Limb (tissue), 2 donors: ENCODE measurements around the gene DNAJC4.

Experiments used
- DNase-seq, 2 donors: peaks; one replicate each; pipeline ENCODE4 v3.0.0-alpha.2; 2016; ENCODE audit errors: extremely low spot score in 2 of 2

Gene DNAJC4

DNA sequence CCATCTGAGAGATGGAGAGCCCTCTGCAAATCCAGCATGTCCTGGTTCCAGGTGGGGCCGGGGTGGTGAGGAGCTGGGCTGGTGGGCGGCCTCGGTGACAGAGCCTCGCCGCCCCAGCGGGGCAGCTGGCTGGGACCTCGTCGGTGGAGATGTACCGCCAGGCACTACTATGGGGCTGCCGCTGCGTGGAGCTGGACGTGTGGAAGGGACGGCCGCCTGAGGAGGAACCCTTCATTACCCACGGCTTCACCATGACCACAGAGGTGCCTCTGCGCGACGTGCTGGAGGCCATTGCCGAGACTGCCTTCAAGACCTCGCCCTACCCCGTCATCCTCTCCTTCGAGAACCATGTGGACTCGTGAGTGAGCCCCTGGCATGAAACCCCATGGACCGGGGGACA lies 28.0 kb downstream of the DNAJC4 start:
- no peak for DNase-seq

DNA sequence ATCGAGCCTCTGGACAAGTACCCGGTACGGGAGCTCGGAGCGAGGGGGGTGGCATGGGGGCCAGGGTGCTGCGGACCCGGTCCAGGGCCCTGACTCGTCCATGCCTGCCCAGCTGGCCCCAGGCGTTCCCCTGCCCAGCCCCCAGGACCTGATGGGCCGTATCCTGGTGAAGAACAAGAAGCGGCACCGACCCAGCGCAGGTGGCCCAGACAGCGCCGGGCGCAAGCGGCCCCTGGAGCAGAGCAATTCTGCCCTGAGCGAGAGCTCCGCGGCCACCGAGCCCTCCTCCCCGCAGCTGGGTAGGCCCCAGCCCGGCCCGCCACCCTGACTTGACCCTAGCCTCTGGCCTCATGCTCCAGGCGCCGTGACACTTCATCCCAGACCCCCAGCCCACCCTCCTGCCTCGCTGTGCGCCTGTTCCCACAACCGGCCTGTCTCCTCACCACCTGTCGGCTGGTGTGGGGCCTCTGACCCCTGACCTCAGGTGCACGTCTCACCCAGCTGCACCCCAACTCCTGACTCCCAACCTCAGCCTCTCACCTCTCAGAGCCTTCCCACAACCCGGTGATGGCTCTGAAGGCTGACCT lies 28.7 kb downstream of the DNAJC4 start:
- no peak for DNase-seq

DNA sequence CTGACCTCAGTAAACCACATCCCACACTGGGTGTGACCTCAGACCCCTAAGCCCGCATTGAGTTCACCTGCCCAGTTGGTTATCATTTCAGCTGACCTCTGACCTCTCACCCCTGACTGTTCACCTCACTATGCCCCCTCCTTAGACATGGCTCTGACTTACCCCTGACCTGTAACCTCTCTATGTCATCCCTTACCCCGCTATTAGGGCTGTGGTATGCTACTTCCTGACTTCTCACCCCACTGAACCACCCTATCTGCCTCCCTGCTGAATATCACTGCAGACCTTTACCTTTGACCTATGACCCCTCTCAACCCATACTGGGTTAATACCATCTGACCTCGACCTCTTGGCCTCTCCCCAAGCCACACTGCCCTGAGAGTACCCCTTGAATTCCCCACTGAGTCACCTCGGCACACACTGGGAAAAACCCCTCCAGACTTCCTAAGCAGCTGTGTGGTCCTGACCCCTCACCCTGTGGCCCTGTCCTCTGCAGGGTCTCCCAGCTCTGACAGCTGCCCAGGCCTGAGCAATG lies 29.3 kb downstream of the DNAJC4 start:
- no peak for DNase-seq

DNA sequence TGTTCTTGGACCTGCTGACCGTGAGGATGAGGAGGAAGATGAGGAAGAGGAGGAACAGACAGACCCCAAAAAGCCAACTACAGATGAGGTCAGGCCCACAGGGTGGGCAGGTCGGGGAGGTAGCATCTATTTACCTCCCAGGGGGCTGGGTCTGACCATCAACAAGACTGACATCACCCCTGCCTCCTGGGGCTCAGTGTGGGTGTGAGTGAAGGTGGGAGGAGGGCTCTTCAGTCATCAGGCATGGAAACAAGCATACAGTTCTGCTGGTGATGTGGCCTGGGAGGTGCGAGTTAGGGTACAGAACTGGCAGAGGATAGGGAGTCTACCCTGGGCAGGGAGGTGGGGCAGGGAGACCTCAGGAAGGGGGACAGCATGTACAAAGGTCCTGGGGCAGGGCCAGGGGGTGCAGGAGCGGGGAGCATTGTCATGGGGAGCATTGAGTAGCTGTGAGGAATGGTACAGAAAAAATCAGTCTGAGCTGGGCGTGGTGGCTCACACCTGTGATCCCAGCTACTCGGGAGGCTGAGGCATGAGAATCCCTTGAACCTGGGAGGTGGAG lies 29.9 kb downstream of the DNAJC4 start:
- no peak for DNase-seq

DNA sequence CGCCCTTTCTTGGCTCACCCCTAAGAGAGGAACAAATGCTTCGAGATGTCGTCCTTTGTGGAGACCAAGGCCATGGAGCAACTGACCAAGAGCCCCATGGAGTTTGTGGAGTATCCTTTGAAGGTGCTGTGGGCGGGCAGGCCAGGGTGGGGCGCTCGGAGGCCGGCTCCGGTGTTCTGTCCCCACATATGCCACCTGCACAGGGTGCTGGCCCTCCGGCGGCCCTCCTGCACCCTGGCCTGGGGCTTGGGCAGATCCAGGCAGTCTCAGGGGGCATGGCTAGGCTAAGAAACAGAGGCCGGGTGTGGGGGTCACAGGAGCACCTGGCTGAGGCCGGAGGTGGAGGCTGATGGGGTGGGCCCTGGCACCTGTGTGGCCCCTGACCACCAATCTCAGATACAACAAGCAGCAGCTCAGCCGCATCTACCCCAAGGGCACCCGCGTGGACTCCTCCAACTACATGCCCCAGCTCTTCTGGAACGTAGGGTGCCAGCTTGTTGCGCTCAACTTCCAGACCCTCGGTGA lies 31.3 kb downstream of the DNAJC4 start:
- no peak for DNase-seq

DNA sequence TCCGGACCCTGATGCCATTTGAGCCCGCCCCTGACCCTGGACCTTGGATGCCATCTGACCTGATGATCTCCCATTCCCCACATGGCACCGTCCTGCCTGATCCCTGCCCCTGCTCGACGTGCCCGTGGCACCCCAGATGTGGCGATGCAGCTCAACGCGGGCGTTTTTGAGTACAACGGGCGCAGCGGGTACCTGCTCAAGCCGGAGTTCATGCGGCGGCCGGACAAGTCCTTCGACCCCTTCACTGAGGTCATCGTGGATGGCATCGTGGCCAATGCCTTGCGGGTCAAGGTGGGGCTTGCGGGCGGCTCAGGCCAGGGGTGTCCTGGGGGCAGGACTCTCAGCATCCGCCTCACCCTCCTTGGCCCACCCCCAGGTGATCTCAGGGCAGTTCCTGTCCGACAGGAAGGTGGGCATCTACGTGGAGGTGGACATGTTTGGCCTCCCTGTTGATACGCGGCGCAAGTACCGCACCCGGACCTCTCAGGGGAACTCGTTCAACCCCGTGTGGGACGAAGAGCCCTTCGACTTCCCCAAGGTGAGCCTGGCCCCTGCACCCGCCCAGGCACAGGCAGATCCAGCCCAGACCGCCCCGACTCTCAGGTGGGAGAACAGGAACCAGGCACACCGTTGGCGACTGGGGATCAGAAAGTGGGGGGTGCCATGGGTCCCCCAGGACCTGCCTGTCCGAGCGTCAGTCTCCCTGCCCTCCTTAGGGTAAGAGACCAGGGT lies 32.1 kb downstream of the DNAJC4 start:
- no peak for DNase-seq

DNA sequence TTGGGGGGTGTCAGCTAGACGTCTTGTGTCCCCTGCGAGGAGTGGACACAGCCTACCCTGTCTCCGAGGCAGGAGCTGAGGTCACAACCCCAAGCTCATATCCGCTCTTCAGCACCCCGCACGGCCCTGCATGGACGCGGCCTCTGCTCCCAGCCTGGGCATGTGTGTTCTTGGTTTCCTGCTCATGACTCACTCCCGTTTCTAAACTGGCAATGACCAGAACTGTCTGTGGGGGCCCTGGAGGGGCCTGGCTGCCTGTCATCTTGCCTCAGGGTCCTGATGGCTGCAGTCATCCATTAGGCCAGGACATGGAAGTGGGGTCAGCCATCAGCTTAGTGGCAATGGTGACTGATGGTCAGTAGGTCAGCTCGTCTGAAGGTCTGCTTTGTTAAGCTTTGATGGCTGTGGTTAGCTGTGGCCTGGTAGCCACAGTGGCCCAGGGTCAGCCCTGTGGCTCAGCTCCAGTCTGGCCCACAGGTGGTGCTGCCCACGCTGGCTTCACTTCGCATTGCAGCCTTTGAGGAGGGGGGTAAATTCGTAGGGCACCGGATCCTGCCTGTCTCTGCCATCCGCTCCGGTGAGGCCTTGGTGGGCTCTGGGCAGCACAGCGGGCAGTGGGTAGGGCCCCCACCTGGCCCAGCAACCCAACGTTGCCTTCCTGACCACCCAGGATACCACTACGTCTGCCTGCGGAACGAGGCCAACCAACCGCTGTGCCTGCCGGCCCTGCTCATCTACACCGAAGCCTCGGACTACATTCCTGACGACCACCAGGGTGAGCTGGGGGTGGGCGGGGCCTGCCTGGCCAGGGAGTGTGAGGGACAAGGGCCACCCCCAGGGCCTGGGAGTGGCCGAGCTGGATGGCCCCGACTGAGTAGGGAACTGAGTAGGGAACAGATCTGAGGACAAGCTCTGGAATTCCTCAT lies 32.9 kb downstream of the DNAJC4 start:
- DNase-seq: no peak

DNA sequence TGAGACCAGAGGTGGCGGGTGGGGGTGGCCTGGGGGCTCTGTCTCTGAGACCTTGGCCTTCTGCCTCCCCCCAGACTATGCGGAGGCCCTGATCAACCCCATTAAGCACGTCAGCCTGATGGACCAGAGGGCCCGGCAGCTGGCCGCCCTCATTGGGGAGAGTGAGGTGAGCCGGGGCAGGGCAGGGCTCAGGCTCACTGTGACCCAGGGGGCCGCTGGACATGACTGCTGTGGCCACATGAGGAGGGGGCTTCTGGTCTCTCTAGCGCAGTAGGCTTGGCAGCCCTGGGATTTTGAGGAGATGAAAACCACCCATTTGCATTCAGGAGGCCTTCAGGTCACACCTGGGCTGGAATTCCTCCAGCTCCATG lies 33.6 kb downstream of the DNAJC4 start:
- DNase-seq: no peak

DNA sequence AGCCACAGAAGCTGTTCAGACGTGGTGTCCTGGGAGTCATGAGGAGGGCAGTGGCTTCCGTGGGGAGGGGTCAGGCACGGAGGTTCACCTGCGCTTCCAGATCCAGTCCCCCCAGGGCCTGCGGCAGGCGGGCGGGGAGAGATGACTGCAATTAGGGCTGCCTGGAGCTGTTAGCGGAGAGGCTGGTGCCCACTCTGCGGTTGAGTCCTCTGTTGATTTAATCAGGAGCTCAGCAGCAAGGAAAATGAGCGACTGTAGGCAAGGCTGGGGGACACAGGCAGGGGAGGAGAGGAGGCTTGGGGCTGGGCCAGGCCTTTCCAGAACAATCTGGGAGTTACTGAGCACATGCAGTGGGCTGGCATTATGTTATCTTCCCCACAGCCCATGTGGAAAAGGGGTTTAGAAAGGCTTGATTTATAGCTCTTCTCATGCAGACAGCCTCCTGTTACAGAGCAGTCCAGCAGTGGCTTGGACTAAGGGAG lies 34.1 kb downstream of the DNAJC4 start:
- no peak for DNase-seq

DNA sequence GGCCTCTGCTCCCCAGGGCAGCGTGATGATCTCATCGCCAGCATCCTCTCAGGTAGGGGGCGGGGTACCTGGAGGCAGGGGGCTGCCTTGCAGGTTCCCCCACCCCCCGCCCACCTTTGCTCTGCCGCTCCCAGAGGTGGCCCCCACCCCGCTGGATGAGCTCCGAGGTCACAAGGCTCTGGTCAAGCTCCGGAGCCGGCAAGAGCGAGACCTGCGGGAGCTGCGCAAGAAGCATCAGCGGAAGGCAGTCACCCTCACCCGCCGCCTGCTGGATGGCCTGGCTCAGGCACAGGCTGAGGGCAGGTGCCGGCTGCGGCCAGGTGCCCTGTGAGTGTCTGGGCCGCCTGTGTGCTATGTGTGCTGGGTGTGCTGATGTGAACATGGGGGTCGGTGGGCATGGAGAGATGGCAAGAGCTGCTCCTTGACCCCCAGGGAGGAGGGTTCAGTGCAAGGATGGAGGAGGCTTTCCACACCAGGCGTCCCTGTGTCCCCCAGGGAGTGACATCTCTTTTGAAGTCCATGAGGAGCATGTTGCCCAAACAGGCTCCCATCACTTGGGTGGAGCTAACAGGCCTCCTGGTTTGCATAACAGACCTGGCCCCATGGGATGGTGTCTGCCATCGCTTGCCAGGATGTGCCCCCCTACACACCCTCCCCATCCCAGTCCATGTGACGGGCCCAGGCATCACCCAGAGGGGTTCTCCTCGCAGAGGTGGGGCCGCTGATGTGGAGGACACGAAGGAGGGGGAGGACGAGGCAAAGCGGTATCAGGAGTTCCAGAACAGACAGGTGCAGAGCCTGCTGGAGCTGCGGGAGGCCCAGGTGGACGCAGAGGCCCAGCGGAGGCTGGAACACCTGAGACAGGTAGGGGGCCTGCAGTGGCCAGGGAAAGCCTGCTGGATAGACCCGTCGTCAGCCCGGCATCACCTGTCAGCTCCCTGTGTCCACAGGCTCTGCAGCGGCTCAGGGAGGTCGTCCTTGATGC lies 35.1 kb downstream of the DNAJC4 start:
- DNase-seq: no peak

DNA sequence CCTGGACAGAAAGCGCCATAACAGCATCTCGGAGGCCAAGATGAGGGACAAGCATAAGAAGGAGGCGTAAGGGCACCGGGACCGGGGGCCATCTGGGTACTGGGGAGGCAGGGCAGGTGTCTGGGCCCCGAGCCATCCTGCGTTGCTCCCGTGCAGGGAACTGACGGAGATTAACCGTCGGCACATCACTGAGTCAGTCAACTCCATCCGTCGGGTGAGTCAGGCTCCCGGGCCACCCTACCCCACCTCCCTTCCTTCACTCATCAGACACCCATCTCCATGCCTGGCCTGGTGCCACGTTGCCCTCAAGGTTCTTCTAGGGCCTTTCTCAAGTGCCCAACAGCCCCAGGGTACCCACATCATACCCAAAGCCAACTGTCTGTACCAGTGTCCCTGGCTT lies 36.0 kb downstream of the DNAJC4 start:
- no peak for DNase-seq

DNA sequence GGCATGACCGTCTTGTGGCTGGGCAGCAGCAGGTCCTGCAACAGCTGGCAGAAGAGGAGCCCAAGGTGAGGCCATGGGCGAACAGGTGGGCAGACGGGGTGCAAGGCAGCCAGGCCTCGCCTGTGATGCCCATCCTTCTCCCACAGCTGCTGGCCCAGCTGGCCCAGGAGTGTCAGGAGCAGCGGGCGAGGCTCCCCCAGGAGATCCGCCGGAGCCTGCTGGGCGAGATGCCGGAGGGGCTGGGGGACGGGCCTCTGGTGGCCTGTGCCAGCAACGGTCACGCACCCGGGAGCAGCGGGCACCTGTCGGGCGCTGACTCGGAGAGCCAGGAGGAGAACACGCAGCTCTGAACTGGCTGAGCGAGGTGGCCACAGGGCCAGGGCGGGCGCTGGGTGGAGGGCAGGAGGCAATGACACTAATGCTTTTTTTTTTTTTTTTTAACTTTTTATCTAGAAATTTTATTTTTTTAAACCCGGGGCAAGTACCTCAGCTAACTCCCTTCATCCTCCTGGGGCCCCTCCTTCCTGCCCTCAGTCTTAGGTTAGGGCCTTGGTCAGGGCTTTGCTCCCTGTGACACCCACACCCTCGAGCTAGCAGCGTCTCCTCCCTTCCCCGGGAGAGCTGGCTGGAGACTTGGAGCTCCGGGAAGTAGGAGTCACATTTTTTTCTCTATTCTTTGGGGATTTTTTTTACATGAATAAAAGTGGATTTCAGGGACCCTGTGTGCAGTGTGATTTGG lies 37.0 kb downstream of the DNAJC4 start:
- no peak for DNase-seq

DNA sequence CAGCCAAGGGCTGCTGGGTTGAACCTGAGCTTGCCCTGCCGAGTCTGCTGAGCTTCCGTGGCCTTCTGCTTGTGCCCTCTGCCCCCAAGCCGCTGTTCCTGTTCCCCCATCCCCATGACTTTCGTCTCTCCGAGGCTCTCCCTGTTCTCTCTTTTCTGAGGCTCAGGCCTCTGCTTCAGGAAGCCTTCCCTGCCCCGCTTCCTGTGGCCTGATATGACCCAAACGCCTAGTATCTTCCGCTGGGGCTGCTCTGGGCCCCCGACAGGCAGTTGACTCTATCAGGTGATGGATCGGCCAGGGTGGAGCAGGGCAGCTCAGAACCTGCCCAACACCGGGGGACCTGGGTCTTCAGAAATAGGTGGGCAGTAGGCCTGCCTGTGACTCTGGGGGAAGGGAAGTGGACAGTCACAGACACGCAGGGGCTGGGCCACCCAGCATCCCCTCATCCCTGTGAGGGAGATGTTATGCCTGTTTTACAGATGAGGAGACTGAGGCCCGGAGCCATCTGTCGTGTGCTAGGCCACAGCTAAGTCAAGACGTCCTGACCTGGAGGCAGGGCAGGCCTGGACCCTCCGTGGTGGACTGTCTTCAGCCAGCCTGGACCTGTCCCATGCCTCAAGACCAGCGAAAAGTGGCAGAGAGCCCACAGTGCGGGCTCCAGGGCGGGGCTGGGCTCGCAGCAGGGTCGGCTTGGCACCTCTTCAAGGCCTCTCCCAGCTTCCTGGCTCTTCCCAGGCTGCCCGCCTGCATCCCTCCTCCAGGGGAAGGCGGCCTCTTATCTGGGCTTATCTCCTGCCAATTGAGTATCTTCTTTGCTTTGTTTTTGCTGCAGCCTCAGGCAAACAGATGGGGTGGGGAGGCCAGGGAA lies 37.9 kb downstream of the DNAJC4 start:
- no peak for DNase-seq

DNA sequence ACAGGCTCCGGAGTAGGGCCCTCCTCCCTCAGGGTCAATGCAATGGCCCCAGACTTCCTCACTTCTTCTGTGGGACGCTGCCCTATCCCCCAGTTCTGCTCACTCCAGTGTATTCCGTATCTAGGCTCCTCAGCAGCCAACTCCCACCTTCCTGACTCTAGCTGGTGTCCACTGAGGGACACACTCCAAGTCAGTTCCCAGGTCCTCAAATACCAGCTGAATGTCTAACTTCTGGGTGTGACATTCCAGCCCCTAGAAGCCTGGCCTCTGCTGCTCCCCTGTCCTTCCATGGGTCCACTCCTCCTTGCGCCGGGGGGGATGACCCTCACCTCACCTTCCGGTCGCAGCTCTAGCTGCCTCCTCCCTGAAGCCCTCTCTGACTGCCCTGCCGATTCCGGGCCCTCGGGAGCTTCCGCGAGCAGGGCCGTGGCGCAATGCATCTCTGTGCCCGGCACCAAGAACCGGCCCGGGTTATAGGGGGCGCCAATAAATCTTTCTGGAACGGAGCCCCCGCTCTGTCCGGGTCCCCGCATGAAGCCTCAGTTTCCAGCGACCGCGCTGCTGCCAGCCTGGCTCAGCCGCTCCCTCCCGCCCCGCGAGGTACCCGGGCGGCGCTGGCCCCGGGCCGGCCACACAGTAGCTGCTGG lies 38.7 kb downstream of the DNAJC4 start:
- DNase-seq: no peak

DNA sequence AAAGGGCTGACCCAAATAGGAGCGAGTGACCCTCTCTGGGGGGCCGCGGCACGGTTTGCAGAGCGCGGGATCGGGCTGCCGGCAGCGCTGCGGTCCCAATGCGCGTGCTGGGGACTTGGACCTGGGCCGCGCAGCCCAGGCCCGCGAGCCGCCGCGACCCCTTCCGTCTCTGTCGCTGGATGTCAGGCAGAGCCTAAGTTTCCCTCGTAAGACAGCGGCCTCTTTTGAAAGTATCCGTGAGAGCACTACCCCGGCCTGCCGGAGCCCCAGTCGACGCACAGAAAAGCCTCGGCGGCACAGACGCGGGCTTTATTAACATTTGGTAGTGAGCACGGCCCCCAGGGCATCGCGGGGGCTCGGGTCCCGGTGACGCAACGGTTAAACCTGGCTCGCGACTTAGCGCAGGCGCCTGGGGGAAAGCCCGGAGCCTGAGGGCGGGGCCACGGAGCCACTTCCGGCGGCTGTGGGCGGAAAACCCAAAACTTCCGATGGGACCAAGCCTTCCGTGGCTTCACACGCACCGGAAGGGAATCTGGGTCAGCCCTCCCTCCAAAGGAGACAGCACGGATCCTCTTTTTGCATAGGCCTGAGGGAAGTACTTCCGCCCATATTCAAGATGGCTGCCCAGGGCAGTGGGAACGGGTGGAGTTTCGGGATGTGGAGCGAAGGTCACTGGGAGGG lies 39.3 kb downstream of the DNAJC4 start:
- DNase-seq: peak; percentile 98 to 100

DNA sequence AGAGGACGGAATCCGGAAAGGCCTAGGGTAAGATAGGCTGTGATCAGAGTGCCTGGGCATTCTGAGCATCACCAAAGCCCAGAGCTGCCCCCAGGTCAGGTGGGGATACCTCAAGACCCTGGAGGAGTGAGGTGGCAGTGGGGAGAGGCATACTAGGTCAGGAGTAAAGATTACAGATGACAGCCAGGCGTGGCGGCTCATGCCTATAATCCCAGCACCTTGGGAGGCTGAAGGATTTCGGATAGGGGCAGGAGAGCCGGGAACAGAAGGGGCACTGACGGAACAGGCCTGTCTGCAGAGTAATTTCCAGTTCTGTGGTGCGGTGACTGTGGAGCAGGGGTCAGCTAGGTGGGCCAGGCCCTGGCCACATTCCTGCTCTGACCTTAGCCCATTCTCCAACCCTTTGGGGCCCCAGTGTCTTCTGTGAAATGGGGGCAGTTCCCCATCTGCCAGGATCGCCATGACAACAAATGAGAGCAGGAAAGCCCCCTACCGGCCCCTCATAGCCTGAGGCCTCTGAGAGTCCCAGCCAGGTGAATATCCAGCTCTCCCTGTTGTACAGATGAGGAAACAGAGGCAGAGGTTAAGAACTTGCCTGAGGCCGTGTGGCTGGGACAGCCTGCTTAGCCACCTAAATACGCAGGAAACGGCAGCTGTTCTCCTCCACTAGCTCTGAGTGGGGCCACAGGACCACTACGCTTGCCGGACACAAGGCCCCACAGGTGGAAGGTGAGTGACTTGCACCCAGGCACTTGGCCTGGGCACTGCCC lies 44.9 kb downstream of the DNAJC4 start:
- DNase-seq: no peak

DNA sequence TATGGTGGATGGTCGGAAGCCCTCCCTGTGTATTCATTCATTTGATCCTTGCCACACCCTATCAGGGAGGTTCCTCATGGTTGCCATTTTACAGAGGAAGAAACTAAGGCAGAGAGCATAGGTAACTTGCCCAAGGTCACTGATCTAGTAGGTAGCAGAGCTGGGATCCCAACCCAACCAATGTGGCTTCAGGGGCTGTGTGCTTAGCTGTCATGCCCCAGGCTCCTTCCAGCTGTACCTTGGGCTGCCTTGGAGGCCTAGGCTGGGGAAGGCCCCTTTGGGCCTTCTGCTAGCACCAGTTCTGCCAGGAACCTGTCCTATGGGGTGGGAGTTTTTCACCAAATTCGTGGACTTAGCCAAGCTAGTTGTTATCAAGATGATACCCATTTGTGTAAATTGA lies 45.5 kb downstream of the DNAJC4 start:
- DNase-seq: no peak
